Ishikawa (cell line): Measurements from ENCODE around the gene GRP.

Source experiments
- CEBPB ChIP-seq: IDR thresholded peaks from 2 replicates; pipeline ENCODE4 v1.6.1; 2012
- CREB1 ChIP-seq: IDR thresholded peaks from 2 replicates; pipeline ENCODE4 v1.6.1; 2012; ENCODE audit warnings: low read depth
- EGR1 ChIP-seq: IDR thresholded peaks from 2 replicates; pipeline ENCODE4 v1.6.1; 2012
- EP300 ChIP-seq: IDR thresholded peaks from 2 replicates; pipeline ENCODE4 v1.6.1; 2012; ENCODE audit warnings: borderline replicate concordance
- FOXM1 ChIP-seq: IDR thresholded peaks from 2 replicates; pipeline ENCODE4 v1.6.1; 2012; ENCODE audit warnings: low read depth, borderline replicate concordance
- NFIC ChIP-seq: IDR thresholded peaks from 2 replicates; pipeline ENCODE4 v1.6.1; 2012
- RAD21 ChIP-seq: IDR thresholded peaks from 2 replicates; pipeline ENCODE4 v1.6.1; 2012; ENCODE audit warnings: low read depth
- TAF1 ChIP-seq: IDR thresholded peaks from 2 replicates; pipeline ENCODE4 v1.6.1; 2012; ENCODE audit warnings: low read depth, mild to moderate bottlenecking
- TCF12 ChIP-seq: IDR thresholded peaks from 2 replicates; pipeline ENCODE4 v1.6.1; 2012; ENCODE audit warnings: low read depth
- TEAD4 ChIP-seq: IDR thresholded peaks from 2 replicates; pipeline ENCODE4 v1.6.1; 2012
- YY1 ChIP-seq: IDR thresholded peaks from 2 replicates; pipeline ENCODE4 v1.6.1; 2012; ENCODE audit warnings: low read depth
- ZBTB7A ChIP-seq: IDR thresholded peaks from 2 replicates; pipeline ENCODE4 v1.6.1; 2012; ENCODE audit warnings: low read depth
- TF ChIP-seq, protein P1 (sequence below): IDR thresholded peaks from 2 replicates; pipeline ENCODE4 v1.6.1; 2012; ENCODE audit warnings: low read depth, mild to moderate bottlenecking
- TF ChIP-seq, protein P2 (sequence below): IDR thresholded peaks from 2 replicates; pipeline ENCODE4 v1.6.1; 2012
- TF ChIP-seq, protein P3 (sequence below): IDR thresholded peaks from 2 replicates; pipeline ENCODE4 v1.6.1; 2012

GRP gene

DNA sequence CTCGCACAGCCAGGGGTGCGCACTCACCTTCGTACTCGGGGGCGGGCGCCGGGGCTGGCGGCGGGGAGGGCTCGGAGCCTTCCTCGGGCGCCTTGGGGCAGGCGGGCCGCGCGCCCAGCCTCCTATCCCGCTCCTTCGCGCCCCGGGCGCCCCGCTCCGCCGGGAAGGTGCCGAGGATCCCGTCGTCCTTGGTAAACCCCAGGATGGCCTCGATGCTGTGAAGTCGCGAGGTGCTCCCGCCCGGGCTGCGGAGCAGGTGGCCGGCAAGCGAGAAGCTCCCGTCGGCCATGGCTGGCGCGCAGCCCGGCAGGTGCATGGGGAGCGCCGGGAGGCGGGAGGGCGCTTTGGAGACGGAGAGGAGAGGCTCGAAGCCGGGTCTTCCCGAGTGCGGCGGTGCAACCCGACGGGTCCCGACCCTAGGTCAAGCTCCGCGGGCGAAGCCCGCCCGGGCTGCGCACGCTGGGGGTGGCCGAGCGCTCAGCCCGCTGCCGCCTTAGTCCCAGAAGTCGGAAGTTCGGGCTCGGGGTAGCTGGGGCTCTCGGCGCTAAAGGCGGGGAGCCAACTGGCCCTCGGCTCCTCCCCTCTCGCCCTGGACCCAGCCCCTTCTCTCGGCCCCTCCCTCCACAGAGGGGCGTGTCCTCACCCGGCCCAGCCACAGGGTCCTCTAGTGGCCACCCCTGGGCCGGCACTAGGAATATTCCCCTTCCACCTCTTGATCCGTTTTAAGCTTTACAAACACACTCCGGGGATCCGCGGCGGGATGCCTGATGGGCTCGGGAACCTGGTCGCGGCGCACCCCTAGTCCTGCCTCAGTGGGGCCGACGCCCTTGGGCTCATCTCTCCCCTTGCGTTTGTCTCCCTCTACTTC lies 53.2 kb downstream of the GRP start, which contains the start of gene RAX:
TSS of gene RAX (minus strand) at position 564 of the 868 bp plus-strand sequence. CDS start at position 316, 248 bp downstream.
- TF ChIP-seq, protein P1, sequence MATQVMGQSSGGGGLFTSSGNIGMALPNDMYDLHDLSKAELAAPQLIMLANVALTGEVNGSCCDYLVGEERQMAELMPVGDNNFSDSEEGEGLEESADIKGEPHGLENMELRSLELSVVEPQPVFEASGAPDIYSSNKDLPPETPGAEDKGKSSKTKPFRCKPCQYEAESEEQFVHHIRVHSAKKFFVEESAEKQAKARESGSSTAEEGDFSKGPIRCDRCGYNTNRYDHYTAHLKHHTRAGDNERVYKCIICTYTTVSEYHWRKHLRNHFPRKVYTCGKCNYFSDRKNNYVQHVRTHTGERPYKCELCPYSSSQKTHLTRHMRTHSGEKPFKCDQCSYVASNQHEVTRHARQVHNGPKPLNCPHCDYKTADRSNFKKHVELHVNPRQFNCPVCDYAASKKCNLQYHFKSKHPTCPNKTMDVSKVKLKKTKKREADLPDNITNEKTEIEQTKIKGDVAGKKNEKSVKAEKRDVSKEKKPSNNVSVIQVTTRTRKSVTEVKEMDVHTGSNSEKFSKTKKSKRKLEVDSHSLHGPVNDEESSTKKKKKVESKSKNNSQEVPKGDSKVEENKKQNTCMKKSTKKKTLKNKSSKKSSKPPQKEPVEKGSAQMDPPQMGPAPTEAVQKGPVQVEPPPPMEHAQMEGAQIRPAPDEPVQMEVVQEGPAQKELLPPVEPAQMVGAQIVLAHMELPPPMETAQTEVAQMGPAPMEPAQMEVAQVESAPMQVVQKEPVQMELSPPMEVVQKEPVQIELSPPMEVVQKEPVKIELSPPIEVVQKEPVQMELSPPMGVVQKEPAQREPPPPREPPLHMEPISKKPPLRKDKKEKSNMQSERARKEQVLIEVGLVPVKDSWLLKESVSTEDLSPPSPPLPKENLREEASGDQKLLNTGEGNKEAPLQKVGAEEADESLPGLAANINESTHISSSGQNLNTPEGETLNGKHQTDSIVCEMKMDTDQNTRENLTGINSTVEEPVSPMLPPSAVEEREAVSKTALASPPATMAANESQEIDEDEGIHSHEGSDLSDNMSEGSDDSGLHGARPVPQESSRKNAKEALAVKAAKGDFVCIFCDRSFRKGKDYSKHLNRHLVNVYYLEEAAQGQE: no peak
- no peak for TF ChIP-seq YY1
- no peak for TF ChIP-seq EP300
- TF ChIP-seq EGR1: no peak
- no peak for TF ChIP-seq TAF1
- TF ChIP-seq, protein P2, sequence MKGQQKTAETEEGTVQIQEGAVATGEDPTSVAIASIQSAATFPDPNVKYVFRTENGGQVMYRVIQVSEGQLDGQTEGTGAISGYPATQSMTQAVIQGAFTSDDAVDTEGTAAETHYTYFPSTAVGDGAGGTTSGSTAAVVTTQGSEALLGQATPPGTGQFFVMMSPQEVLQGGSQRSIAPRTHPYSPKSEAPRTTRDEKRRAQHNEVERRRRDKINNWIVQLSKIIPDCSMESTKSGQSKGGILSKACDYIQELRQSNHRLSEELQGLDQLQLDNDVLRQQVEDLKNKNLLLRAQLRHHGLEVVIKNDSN: no peak
- no peak for TF ChIP-seq TCF12
- no peak for TF ChIP-seq CREB1
- TF ChIP-seq ZBTB7A: no peak
- TF ChIP-seq TEAD4: no peak
- no peak for TF ChIP-seq FOXM1
- no peak for TF ChIP-seq RAD21
- TF ChIP-seq NFIC: no peak
- no peak for TF ChIP-seq CEBPB

DNA sequence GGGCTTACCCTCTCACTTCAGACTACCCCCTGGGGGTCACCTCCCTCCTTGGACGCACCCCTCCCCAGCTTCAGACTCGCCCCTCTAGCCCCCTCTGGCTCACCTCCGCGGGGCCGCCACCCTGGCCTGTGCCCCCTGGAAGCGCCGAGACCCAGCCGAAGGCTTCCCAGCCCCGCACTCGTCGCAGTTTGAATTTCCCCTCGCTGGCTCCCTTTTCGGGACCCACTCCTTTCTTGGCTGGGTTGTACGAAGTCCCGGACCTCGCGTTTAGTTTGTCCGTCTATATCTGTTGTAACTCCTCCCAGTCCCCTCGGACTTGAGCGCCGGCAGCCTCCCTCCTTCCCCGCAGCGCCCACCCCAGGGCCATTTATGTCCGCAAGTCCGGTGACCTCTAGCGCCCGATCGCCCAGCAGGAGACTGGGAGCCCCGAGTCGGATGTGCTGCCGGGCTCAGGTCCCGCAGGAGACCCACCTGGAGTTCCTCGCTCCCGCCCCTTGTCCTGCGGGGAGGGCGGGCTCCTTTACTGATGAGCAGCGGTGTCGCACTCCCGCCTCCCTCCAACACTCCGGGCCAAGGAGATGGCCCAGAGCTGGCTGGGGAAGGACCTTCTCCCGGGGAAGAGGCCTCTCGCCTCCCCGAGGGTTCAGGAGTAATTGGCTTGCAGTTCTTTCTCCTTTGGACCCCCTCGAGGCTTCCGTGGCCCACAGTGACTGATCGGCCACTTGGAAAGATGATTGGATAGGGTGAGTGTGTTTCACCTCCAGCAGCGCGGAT lies 54.0 kb downstream of the GRP start:
- TF ChIP-seq RAD21 (no peak), CEBPB (no peak), CREB1 (no peak), ZBTB7A (no peak), EGR1 (no peak), TCF12 (no peak)
- TF ChIP-seq, protein P2: no peak
- TF ChIP-seq, protein P1: no peak

DNA sequence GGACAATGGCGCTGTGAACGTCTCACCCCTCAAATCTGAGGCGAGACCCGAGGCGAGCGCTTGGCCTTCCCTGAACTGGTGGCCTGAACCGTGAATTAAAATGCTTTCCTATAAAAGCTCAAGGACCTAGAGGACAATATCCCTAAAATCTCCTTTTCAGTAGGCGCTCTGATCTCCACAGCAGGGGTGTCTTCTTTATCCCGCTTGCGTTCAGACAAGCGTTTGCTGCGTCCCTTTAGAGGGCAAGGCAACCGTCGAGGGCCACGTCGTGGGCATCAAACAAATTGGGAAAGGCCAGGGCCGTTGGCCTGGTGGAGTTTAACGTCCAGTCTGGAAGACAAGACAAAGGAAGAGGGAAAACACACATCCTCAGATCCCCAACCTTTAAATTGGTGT lies 54.6 kb downstream of the GRP start:
- no peak for TF ChIP-seq YY1
- TF ChIP-seq RAD21: no peak
- TF ChIP-seq EGR1: no peak
- no peak for TF ChIP-seq TAF1
- no peak for TF ChIP-seq ZBTB7A
- no peak for TF ChIP-seq FOXM1
- TF ChIP-seq, protein P3, sequence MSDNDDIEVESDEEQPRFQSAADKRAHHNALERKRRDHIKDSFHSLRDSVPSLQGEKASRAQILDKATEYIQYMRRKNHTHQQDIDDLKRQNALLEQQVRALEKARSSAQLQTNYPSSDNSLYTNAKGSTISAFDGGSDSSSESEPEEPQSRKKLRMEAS: no peak
- TF ChIP-seq TCF12: no peak
- TF ChIP-seq, protein P1: no peak
- no peak for TF ChIP-seq CEBPB
- no peak for TF ChIP-seq NFIC
- TF ChIP-seq, protein P2: no peak
- TF ChIP-seq TEAD4: no peak
- no peak for TF ChIP-seq CREB1
- no peak for TF ChIP-seq EP300
